Measurements from ENCODE around the gene DMRTB1.

Gene DMRTB1

GRCh38 chr1:53465023-53465957 is 6.1 kb downstream of the DMRTB1 start:
- no peak for DNase-seq

- DNase-seq, result no peak
Observed at GRCh38 chr1:53467391-53467790, 8.2 kb downstream of the DMRTB1 start.

GRCh38 chr1:53468374-53468773 is 9.2 kb downstream of the DMRTB1 start:
- DNase-seq, result no peak

GRCh38 chr1:53469373-53469772 is 10.2 kb downstream of the DMRTB1 start:
- DNase-seq, result no peak

GRCh38 chr1:53470155-53470554 is 11.0 kb downstream of the DMRTB1 start:
- DNase-seq, result no peak

- no peak for DNase-seq
Observed at GRCh38 chr1:53470584-53470983, 11.4 kb downstream of the DMRTB1 start.

- no peak for DNase-seq
Observed at GRCh38 chr1:53471000-53471399, 11.8 kb downstream of the DMRTB1 start.

GRCh38 chr1:53473463-53473862 is 14.3 kb downstream of the DMRTB1 start:
- peak; percentile 6 for DNase-seq

- DNase-seq, result no peak
Observed at GRCh38 chr1:53475664-53476063, 16.5 kb downstream of the DMRTB1 start.

- DNase-seq, result no peak
Observed at GRCh38 chr1:53476579-53476978, 17.4 kb downstream of the DMRTB1 start.

GRCh38 chr1:53477651-53478501 is 18.7 kb downstream of the DMRTB1 start:
- DNase-seq, result no peak

GRCh38 chr1:53478502-53478818 is 19.3 kb downstream of the DMRTB1 start:
- no peak for DNase-seq

- no peak for DNase-seq
Observed at GRCh38 chr1:53480678-53481077, 21.5 kb downstream of the DMRTB1 start.

GRCh38 chr1:53481456-53481855 is 22.3 kb downstream of the DMRTB1 start:
- no peak for DNase-seq

- no peak for DNase-seq
Observed at GRCh38 chr1:53482441-53483153, 23.4 kb downstream of the DMRTB1 start.

- no peak for DNase-seq
Observed at GRCh38 chr1:53483170-53483569, 24.0 kb downstream of the DMRTB1 start.

- no peak for DNase-seq
Observed at GRCh38 chr1:53483656-53484055, 24.5 kb downstream of the DMRTB1 start.

- DNase-seq, result no peak
Observed at GRCh38 chr1:53484705-53485477, 25.7 kb downstream of the DMRTB1 start.

- DNase-seq, result peak; percentile 54
Observed at GRCh38 chr1:53485478-53486394, 26.5 kb downstream of the DMRTB1 start.

GRCh38 chr1:53486395-53487026 is 27.3 kb downstream of the DMRTB1 start:
- no peak for DNase-seq

- DNase-seq, result no peak
Observed at GRCh38 chr1:53490351-53490750, 31.2 kb downstream of the DMRTB1 start.

Measured in CD4-positive, alpha-beta T cell treated with Interleukin-12 subunit alpha and Interleukin-12 subunit beta, for 1 hour (primary cell).